Bone marrow (tissue), 2 donors: ENCODE results near the gene TRH.
A peak's percentile ranks its signal among the peaks of the same experiment; 100 is the strongest.

Experiments used
- DNase-seq, 2 donors: peaks; one replicate each; lab custom pipeline; 2025; lab: John Stamatoyannopoulos, UW

Gene TRH

GRCh38 chr3:129974564-129974832 lies at the start of gene TRH:
Gene TRH, plus strand, starts transcription at chr3:129974720. Its CDS starts 1,097 bp downstream, at chr3:129975817.
- no peak for DNase-seq

GRCh38 chr3:129927072-129927471 lies 47.4 kb upstream of the TRH start:
- DNase-seq, result no peak

- no peak for DNase-seq
Observed at GRCh38 chr3:129929383-129929782, 45.1 kb upstream of the TRH start.

GRCh38 chr3:129933471-129933870 lies 41.0 kb upstream of the TRH start:
- DNase-seq, result no peak

GRCh38 chr3:129934234-129935123 lies 40.0 kb upstream of the TRH start:
- DNase-seq, result no peak

GRCh38 chr3:129936757-129937156 lies 37.8 kb upstream of the TRH start:
- peak in 1 of 2 donors; percentile 42 for DNase-seq

GRCh38 chr3:129937717-129938116 lies 36.8 kb upstream of the TRH start:
- no peak for DNase-seq

GRCh38 chr3:129938140-129938930 lies 36.2 kb upstream of the TRH start:
- DNase-seq, result no peak

- no peak for DNase-seq
Observed at GRCh38 chr3:129940086-129940485, 34.4 kb upstream of the TRH start.

GRCh38 chr3:129942296-129942695 lies 32.2 kb upstream of the TRH start:
- DNase-seq, result peak; percentile 19 to 53

GRCh38 chr3:129943020-129943419 lies 31.5 kb upstream of the TRH start:
- DNase-seq, result no peak

- DNase-seq, result no peak
Observed at GRCh38 chr3:129944709-129945108, 29.8 kb upstream of the TRH start.

- peak in 1 of 2 donors; percentile 50 for DNase-seq
Observed at GRCh38 chr3:129947538-129948240, 26.8 kb upstream of the TRH start.

GRCh38 chr3:129950318-129951046 lies 24.0 kb upstream of the TRH start:
- peak in 1 of 2 donors; percentile 92 for DNase-seq

GRCh38 chr3:129952556-129953355 lies 21.8 kb upstream of the TRH start:
- no peak for DNase-seq

- DNase-seq, result no peak
Observed at GRCh38 chr3:129953621-129954020, 20.9 kb upstream of the TRH start.

GRCh38 chr3:129954514-129954913 lies 20.0 kb upstream of the TRH start:
- DNase-seq, result peak in 1 of 2 donors; percentile 72

- no peak for DNase-seq
Observed at GRCh38 chr3:129956936-129957335, 17.6 kb upstream of the TRH start.

GRCh38 chr3:129958755-129959154 lies 15.8 kb upstream of the TRH start:
- DNase-seq, result no peak

GRCh38 chr3:129961141-129961541 lies 13.4 kb upstream of the TRH start:
- no peak for DNase-seq

- no peak for DNase-seq
Observed at GRCh38 chr3:129962600-129962999, 11.9 kb upstream of the TRH start.
